HG03575 (cell line): ENCODE measurements around the gene TRAPPC8.
"Not testable (repeated sequence)": the region's sequence is repeated elsewhere in the genome, so short reads cannot be mapped to it uniquely, and the experiment has no call there.

Experiments used
- ATAC-seq: cut with Tn5 transposase; IDR thresholded peaks from one replicate; pipeline ENCODE4 v1.9.1; 2021; ENCODE audit not compliant: unreplicated experiment, insufficient number of reproducible peaks, low FRiP score; ENCODE audit errors: extremely low read depth

The TRAPPC8 gene

DNA sequence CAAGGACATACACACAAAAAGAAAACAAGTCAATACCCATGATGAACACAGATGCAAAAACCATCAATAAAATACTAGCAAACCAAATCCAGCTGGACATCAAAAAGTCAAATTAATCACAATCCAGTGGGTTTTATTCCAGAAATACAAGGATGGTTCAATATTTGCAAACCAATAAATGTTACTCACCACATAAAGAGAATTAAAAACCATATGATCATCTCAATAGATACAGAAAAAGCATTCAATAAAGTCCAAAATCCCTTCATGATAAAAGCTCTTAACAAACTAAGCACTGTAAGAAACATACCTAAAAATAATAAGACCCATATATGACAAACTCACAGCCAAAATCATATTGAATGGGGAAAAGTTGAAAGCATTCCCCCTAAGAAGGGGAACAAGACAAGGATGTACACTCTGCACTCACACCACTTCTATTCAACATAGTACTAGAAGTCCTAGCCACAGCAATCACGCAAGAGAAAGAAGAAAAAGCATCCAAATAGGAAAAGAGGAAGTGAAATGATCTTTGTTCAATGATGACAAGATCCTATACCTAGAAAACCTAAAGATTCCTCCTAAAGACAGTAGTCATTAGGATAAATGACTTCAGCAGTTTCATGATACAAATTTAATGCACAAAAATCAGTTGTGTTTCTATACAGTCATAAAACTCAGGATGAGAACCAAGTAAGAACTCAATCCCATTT lies 62.6 kb downstream of the TRAPPC8 start:
- ATAC-seq, result no peak

DNA sequence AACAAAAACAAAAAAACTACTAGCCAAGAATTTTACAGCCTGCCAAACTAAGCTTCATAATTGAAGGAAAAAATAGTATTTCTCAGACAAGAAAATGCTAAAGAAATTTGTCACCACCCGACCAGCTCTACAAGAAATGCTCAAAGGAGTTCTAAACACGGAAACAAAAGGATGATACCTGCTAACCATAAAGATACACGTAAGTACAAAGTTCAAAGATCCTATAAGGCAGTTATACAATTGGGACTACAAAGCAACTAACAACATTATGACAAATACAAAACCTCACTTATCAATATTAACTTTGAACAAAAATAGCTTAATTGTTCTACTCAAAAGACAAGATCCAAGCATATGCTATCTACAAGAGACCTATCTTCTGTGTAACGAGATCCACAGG lies 64.6 kb downstream of the TRAPPC8 start:
- no peak for ATAC-seq

DNA sequence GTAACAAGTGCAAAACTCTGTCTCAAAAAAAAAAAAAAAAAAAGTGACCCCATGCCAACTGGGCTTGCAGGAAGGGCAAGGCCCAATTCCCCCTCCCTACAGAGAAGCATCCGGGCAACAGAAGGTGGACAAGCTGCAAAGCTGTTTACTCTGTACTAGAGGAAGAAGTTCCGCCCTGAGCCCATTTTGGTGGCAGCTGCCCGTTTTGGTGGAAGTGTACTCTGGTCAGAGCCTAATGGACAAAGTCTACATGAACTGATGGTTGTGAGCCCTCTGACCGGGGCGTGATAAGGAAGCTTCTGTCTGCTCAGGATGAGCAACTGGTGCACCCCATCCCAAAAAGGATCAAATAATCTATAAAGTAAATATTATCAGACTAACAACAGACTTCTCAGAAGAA lies 65.0 kb downstream of the TRAPPC8 start:
- ATAC-seq, result no peak

DNA sequence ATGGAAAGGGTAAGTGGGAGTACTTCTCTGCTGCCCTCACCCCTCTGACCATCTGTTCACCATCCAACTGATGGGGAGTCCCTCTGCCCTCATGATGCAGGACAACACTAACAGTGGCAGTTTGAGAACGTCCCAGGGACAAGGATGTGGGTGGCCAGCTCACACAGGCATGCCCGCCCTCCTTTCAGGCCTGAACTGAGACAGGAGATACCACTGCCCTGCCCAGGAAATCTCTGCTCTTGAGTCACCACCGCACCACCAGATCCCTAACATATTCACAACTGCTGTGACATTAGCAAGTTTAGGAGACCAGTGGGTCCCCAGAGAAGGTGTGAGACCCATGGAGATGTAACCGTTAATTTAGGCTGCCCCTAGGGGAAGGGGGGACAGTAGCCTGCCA lies 66.2 kb downstream of the TRAPPC8 start:
- ATAC-seq, result no peak

DNA sequence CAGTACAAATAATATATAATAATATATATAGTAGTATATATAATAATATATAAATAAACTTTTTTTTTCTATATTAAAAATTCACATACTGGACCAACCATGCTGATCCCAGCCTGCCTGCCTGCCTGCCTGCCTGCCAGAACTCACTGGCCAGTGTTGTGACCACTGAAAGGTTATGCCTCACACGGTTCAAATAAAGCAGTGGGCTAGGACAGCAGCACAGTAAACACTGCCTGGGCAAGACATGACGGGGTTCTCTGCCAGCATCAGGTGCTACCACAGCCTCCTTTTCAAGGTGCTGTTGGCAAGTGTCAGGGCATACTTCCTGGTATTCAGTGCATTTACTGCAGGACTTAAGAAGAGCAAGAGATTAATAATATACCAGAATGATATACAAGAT lies 67.6 kb downstream of the TRAPPC8 start:
- no peak for ATAC-seq

DNA sequence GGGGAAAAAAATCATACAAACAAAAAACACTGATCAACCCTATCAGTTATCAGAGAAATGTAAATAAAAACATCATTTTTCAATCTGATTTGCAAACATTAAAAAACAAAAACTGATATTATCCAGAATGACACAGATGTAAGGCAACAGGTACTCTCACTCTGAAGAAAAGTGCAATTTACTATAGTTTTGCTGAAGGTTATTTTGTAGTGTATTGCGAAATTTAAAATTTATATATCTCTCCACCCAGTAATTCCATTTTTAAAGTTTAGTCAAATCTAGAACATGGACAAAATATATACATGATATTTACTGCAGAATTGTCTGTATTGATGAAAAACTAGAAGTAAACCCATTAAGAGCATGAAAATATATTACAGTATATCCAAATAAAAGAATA lies 79.8 kb downstream of the TRAPPC8 start:
- ATAC-seq, result no peak

DNA sequence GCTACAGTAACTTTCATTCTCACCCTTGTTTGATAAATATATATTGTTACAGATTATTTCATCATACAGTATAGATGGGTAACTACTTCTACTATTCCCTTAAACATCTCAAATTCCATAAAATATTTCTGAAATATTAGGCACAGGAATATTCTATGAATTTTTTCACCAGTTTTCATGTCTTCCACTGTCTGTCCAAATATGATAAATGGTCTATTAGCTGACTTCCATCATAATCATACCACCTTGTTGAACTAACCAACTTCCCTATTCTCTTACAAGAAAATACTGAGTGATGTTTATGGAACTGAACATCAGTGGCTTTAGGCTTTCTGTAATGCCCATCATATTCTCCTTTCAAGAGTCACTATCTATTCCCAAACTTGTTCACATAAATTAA lies 82.4 kb downstream of the TRAPPC8 start:
- ATAC-seq, result no peak

DNA sequence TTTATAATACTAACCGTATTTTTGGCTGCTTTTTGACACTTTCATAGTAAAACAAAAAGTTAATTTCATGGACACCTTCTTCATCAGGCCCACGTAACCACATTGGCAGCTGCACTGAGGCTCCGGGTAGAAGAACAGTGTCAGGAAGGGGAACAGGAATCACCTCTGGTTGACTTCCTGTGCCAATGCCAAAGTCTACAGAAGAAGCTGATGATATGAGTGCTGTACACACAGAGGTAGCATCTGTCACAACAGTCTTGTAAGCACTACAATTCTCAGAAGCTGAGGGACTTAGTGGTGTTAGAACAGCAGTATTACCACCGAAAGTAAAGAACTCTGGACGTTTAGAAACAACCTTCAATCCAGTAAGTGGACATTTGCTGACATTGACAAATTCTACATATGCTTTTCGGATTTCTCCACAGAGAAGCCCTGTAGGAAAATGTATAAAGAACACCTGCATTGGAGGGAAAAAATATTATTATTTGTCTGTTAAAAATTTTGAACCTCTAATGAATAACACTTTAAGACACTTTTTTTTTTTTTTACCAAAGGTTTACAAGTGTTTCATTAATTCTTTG lies 85.3 kb downstream of the TRAPPC8 start:
- ATAC-seq, result no peak

DNA sequence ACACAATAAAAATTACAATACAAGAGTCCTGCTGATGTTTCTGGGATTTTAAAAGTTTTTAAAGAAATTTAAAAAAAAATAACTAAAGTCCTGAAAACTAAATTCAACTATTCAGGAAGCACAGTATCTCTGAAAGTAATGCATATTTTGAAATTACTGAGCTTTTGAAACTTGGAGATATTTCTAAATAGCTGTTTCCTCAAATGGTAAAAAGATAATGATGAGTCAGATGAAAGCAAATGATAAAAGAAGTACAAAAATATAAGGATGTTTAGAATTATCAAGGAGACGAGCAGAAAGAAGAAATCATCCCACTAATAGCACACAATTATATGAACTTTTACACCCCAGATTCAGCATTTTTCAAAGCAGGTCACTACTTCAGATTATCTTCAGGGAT lies 92.1 kb downstream of the TRAPPC8 start:
- no peak for ATAC-seq

DNA sequence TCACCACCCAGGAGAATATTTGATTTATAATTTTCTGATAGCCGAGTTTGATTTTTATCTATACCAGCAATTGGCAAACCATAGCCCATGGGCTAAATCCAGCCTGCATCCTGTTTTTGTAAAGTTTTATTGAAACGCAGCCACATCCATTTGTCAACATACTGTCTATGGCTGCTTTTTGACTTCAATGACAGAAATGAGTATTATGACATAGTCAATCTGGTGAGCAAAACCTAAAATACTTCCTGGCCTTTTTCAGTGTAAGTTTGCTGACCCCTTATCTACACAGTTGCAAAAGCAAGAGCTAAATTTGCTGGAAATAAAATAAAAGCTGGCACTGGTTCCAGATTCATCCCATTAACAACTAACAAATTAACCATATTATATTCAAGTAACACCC lies 102.4 kb downstream of the TRAPPC8 start:
- no peak for ATAC-seq

DNA sequence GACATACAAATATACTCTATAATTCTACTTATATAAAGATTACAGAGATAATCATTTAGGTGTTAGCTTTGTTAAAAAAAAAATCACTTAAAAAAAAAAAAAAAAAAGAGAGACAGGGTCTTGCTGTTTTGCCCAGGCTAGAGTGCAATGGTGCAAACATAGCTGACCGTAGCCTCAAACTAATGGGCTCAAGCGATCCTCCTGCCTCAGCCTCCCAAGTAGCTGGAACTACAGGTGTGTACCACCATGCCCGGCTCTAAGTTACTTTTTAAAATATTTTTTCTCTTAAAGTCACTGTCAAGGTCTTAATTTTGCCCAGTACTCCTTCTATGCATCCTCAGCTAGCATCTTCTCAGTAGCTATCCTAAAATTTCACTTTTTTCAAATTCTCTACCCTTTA lies 105.0 kb downstream of the TRAPPC8 start:
- no peak for ATAC-seq

DNA sequence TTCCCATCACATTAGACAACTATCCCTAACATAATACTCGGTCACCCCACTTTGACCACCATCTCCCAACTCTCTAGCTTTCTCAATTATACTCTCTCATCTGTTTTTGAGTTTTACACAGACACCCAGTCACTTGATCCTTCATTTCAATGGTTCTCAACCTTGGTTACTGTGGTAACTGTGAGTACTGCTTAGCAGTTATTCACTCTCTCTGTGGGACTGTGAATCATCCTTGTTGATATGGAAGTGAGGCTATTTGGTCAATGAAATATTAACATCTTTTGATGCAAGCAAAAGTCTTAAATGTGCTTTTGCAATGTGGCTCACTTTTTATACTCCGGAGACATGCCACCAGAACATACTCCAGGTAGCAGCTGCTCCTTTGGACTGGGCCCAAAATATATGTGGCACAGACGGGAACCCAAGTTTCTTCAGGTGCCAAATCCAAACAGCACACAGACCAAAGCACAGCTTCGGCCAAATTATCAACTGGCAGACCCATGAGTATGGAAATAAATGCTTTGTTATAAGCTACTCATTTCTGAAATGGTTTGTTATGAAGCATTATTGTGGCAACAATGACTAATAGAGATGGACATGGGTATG lies 107.3 kb downstream of the TRAPPC8 start:
- no peak for ATAC-seq

DNA sequence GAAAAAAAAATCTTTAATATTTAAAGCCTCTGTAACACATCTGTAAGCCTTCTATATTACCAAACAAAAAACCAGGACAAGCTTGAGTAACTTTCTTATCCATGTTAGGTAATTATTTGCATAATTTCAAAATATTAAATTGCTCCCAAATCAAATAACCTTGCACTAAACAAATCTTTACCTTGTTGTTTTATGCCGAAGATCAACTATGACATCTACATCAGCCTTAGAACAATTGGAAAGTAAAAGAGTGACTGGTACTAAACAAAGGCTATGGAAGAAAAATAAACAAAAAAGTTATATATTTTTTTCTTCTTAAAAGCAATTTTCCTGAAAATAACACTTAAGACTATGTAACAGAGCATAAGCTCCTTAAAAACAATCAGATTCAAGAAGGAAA lies 111.0 kb downstream of the TRAPPC8 start:
- no peak for ATAC-seq

DNA sequence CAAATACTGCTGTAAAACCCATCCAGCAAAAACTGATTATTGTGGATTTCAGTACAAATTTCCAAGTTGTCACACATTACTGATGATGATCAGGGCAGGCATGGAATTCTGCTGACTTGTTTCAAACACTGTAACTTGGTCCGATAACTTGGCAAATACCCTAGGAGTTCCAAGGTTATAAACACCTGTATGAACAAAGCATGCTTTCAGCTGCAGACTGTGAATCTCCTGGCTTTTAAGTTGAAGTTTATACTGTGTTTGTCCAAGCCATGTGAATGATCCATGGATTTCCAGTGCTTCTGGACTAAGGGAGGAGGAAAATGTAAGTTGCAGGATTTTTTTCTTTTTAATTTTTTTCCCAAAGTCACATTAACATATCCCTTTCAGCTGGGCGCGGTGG lies 112.2 kb downstream of the TRAPPC8 start:
- no peak for ATAC-seq

DNA sequence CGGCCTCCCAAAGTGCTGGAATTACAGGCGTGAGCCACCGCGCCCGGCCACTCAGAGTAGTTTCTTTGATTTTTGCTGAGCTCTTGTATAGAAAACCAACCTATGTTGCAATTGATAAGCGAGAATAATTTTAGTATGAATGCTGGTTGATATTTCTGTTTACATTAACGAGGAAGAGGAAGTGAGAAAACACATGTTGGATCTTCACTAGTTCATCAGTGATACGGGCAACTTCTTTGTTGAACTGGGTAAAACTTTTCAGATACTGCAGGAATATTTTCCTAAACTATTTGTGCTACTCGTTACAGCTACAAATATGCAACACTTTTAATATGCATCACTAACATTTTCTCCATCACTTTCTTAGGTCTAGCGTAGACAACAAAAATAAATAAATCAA lies 114.3 kb downstream of the TRAPPC8 start:
- no peak for ATAC-seq

DNA sequence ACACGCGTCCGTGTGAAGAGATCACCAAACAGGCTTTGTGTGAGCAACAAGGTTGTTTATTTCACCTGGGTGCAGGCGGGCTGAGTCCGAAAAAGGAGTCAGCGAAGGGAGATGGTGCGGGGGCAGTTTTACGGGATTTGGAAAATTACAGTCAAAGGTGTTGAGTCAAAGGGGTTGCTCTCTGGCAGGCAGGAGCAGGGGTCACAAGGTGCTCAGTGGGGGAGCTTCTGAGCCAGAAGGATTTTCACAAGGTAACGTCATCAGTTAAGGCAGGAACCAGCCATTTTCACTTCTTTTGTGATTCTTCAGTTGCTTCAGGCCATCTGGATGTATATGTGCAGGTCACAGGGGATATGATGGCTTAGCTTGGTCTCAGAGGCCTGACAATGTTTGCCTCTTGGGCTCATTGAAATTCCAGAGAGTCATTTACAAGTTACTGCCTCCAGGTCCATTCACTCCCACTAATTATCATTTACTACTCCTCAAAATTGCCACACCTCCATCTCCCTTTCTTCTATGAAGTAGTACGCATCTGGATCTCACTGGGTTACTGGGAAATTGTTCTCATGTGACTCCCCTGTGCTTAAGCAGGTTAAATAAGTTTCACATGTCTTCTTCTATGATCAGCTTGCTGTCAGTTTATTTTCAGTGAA lies 116.1 kb downstream of the TRAPPC8 start:
- not testable (repeated sequence) for ATAC-seq

DNA sequence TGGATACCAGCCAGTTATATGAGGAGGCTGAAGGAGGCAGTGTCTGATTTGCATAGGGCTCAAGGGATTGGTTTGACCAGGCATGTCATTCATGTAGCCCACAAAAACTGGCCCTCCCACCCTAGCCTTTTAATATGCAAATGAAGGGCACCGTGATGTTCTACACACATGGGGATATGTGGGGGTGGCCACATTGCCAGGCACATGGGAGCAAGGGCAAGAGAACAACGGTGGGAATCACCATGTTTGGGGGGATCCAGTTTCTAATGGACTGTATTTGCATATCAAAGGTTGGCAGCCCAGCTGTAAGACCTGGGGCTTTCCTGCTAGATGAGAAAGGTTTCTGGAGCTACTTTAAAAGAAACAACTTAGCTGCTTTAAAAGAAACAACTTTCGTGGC lies 117.2 kb downstream of the TRAPPC8 start:
- ATAC-seq, result no peak

DNA sequence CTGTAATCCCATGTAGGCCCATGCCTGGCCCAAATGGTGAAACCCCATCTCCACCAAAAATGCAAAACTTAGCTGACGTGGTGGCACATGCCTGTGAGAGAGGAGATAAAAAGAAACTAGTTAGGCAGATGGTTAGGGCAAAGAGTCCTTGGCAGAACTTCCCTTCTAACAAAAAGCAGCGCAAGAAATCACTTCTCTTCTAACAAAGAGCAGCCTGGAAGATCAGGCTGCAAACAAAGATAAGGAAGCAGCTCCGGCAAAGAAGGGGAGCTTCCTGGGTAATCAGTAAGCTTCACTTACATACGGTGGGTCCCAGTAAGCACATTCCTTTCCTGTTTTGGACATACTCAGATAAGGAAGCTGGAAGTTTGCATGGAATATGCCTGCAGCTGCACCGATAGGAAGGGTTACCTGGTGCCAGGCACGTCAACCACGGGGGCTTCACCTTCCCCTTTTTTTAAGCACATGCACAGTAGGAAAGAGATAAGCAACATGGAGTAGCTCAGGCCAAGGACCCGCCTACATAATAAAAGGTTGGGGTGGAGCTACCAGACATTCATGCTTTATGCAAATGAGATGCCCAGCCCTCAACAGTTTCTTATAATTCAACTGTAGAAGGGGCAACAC lies 121.3 kb downstream of the TRAPPC8 start:
- ATAC-seq, result no peak

DNA sequence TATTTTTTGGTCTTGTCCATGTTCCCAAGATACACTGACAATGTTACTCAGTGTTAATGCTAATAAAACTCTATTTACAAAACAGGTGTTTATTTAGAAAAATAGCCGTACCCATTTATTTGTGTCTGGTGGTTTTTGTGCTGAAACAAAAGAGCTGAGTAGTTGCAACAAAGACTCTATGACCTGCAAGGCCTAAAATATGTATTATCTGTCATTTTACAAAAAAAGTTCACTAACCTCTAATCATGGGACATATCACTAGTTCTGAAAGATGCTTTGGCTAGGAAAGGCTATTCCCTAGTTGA lies 123.1 kb downstream of the TRAPPC8 start:
- ATAC-seq, result no peak
